ENCODE data around the gene PLBD2.

Gene PLBD2

DNA sequence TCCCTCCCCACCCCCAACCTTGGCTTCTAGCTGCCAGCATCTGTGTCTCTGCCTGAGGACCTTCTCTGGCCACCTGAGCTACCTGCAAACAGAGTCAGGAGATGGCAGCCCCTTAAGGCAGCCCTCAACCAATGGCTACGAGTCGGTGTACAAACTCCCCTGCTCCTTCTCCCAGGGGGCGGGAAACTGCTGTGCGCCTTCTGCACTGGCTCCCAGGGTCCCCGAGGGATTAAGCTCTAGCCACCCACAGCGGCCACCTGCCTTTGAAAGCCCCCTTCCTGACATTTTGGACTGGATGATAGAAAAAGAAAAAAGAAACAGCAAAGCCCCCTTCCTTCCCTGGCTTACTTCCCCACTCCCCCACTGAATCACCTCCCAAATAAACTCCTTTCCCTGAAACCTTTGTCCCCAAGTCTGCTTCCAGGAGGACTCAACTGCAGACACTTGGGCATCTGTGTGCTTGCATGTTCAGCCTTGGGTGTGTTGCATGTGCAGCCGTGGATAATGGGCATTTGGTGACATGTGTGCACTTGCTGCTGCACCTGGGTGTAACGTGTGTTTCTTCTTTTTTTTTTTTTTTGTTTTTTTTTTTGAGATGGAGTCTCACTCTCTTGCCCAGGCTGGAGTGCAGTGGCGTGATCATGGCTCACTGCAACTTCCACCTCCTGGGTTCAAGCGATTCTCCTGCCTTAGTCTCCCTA lies 39.3 kb downstream of the PLBD2 start:
- peak; percentile 55 for DNase-seq

DNA sequence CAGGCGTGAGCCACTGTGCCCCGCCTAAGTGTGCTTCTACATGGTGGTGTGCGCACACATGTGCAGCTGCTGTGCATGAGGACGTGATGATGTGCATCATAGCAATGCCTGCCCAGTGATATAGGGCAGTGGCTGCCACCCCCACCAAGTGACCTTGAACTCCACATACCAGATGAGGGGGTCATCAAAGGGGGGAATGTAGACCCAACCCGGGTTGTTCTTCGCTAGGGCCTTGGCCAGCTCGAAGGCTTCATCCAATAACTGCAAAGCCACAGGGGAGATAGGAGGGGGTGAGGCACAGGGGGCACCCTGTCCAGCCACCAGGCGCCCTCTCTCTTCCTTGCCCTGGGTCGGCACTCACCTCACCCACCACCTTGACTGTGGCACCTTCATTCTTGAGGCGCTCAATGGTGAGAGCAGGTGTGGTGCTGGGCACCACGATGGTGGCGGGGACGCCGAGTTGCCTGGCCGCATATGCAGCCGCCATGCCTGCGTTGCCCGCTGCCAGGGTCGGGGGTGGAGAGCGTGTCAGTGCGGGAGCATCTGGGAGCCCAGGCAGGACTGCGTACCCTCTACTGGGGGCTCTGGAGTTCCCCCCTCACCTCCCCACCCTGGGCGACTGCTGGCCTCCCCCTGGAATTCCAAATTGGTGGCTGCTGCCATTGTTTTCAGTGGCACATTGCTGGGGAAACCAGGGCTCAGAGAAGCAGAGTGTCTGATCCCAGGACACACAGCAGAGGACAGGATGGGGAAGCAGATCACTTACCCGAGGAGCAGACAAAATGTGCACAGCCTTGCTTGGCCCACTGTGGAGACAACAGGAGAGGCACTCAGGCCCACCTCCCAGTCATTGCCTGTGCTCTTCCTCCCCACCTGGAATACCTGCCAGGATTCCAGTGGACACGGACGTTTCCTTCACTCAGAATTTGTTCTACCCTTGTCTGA lies 40.2 kb downstream of the PLBD2 start:
- no peak for DNase-seq

GRCh38 chr12:113399490-113399889 lies 41.1 kb downstream of the PLBD2 start:
- no peak for DNase-seq

DNA sequence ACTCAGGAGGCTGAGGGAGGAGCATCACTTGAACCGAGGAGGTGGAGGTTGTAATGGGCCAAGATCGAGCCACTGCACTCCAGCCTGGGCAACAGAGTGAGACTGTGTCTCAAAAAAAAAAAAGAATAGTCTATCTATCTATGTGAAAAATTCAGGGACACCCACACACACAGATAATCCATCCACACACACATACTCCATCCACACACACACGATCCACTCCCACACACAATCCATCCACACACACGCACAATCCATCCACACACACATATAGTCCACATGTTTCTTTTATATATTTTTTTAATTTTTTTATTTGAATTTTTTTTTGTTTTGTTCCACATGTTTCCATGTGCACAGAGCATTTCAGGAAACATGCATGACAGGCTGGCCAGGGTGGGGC lies 42.0 kb downstream of the PLBD2 start:
- DNase-seq, result no peak

GRCh38 chr12:113401066-113402000 lies 42.9 kb downstream of the PLBD2 start:
- DNase-seq, result no peak

GRCh38 chr12:113402586-113403260 lies 44.3 kb downstream of the PLBD2 start:
- no peak for DNase-seq

GRCh38 chr12:113403435-113404415 lies 45.3 kb downstream of the PLBD2 start, which contains the start of gene SDS:
Gene SDS, minus strand, starts transcription at chr12:113403887. Its CDS starts 4,179 bp downstream, at chr12:113399708.
- no peak for DNase-seq

- DNase-seq, result no peak
These were observed 47.3 kb downstream of the PLBD2 start for GRCh38 chr12:113405694-113406093.

DNA sequence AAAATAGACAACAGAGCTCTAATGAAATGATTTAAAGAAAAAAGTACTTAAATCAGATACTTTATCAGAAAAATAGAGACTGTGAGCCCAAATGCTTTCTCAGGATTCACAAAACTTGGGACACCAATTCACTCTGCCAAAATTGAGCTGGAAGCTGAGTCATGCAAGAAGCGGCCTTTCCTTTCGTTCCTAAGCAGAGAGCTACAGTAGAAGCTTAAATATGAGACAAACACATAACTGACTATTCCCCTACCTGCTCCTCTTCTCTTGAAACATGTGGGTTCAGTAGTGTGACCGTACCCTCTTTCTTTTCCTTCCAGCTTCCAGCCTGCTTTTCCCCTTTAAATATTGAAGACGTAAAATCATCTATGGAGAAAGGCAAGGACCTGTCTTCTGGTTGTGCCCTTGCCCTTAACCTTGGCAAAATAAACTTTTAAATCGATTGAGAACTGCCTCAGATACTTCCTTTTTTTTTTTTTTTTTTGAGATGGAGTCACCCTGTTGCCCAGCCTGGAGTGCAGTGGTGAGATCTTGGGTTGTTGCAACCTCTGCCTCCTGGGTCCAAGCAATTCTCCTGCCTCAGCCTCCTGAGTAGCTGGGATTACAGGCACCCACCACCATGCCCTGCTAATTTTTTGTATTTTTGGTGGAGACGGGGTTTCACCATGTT lies 49.7 kb downstream of the PLBD2 start:
- no peak for DNase-seq

GRCh38 chr12:113408756-113409298 lies 50.4 kb downstream of the PLBD2 start:
- no peak for DNase-seq

DNA sequence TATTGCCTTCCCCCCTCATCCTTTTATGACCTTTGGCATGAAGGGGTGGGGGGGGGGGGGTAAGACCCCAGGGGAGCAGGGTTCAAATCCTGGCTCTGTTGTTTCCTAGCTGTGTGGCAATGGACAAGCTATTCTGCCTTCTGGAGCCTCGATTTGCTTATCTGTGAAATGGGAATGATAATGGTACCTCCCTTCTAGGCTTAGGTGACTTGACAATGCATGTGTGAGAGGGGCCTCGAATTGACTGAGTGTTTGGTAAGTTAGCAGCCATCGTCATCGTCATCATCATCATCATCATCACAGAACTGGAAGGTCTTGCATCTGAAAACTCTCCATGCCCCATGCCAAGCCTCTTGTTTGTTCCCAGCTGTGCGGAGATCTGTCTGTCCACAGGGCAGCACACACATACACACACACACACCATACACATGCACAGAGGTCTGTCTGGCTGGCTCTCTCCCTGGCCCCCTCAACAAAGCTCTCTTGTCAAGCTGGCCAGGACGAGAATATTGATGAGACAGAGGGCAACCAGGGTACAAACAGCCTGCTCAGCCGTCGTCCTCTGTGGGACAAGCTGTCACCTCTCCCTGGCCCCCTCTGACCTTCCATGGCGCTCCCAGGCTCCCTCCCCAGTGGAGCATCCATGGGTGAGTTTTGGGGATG lies 51.2 kb downstream of the PLBD2 start:
- DNase-seq, result no peak

GRCh38 chr12:113413488-113413939 lies 55.1 kb downstream of the PLBD2 start:
- peak; percentile 19 for DNase-seq

- DNase-seq, result no peak
These were observed 56.2 kb downstream of the PLBD2 start for GRCh38 chr12:113414519-113415038.

DNA sequence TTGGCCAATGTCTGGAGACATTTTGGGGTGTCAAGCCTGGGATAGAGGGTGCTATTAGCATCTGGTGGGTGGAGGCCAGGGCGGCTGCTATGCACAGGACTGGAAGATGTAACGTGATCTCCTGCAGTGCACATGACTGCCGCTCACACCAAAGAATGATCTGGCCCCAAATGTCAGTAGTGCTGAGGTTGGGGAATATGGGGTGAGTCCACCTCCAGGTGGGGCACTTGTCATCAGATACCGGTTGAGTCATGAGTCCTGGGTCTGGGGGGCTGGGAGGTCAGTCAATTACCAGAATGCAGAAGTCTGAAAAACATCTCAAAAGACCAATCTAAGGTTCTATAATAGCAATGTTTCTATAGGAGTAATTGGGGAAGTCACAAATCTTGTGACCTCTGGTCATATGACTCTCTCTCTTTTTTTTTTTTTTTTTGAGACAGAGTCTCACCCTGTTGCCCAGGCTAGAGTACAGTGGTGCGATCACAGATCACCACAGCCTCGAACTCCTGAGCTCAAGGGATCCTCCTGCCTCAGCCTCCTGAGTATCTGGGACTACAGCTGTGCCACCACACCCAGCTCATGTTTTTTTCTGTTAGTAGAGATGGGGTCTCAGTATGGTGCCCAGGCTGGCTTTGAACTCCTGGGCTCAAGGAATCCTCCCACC lies 57.8 kb downstream of the PLBD2 start:
- no peak for DNase-seq

DNA sequence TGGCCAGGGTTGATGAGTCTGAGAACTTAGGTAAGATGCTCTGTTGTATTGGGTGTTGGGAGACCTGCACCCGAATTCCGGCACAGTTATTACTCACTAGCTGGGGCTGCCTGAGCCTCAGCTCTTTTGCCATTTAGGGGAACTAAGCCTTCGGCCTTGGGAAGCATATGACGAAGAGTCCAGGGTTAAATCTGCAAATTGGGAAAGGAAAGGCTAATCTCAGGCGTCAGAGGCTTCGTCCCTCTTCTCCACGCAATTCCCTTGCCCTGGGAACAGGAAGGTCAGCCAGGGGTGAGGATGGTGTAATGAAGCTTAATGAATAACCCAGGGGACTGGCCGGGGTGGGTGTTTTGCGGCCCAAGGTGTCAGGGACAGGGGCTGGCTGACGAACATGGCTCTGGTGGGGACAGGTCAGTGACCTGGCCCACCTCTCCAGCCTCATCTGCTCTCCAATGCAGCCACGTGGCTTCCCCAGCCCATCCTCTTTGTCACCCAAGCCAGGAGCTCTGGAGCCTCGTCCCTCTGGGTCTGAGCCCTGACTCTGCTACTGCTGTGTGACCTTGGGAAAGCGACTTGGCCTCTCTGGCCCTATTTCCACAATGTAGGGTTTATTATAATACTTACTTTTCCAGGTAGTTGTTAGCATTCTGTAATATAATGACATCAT lies 60.0 kb downstream of the PLBD2 start:
- DNase-seq, result no peak

DNA sequence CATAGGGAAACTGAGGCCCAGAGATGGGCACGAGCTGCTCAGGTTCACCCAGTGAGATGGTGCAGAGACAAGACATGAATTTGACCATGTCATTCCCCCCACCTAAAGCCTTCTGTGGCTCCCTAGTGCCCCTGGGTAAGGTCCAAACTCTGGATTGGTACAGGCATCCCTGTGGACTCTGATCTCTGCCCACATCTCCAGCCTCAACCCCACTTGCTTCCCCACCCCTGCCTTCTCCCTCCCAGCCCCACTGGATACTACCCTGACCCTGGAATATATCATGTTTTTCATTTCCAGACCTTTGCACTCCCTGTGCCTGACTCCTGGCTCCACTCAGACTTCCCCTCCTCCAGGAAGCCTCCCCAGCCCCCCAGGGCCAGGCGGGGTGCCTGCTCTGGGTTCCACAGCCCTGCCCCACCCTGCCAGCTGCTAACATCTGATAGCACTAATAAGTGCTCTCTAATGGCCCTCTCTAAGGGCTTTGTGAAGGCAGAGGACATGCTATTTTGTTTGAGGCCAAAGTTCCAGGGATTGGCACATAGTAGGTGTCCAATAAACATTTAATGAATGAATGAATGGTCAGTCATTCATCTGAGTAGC lies 62.7 kb downstream of the PLBD2 start:
- no peak for DNase-seq
